HG02678 (cell line): ENCODE data around the gene NPRL2.

Experiments used
- ATAC-seq: cut with Tn5 transposase; IDR thresholded peaks from one replicate; pipeline ENCODE4 v1.9.1; 2021; ENCODE audit warnings: mild to moderate bottlenecking, moderate library complexity; ENCODE audit not compliant: unreplicated experiment

Gene NPRL2

DNA sequence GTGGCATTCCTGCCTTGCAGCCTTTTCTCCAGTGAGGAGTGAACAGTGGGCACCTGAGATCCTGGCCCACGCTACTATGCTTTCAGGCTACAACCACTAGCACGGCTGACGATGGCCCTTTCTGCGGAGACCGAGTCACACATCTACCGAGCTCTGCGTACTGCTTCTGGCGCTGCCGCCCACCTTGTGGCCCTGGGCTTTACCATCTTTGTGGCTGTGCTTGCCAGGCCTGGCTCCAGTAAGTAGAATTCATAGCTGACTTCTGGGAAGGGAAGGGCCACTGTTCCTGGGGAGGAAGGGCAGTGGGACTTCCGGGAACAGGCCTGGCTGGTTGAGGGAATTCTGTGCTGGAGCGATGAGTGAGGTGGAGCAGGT lies 735 bp upstream of the NPRL2 start:
- ATAC-seq: no peak

DNA sequence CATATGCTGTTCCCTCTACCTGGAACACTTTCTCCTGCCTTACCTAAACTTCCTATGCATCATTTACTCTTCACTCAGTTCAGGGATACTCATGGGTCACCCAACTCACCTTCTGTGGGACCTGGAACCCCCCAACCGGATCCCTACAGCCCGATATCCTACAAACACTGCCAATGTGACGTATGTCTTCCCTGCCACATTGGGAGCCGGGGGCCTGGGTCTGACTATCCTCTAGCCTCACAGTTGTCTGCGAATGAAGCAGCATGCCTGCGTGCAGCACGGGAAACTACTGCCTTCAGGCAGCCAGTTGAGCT lies 405 bp downstream of the NPRL2 start:
- ATAC-seq: no peak

DNA sequence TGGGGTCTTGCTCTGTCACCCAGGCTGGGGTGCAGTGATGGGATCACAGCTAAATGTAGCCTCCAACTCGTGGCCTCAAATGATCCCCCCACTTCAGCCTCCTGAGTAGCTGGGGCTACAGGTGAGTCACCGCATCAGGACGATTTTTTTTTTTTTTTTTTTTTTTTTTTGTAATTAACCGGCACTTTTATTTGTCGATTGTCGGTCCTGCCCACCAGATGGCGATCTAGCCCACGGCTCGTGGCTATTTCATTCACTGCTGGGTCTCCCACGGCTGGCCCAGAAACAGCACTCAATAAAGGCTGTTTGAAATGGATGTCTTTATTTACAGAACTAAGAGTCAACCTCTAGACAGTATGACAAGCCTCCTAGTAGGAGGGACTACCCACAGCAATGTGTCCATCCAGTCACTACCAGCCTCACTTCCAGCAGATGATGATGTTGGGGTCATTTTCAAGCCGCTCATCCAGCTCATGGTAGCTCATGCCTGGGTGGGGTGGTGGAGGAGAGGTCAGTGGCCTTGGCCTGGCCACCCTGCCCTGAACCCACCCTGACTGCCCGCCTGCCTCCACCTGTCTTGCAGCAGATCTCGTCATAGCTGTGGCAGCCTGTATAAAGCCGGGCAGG lies 3.3 kb downstream of the NPRL2 start:
- no peak for ATAC-seq

DNA sequence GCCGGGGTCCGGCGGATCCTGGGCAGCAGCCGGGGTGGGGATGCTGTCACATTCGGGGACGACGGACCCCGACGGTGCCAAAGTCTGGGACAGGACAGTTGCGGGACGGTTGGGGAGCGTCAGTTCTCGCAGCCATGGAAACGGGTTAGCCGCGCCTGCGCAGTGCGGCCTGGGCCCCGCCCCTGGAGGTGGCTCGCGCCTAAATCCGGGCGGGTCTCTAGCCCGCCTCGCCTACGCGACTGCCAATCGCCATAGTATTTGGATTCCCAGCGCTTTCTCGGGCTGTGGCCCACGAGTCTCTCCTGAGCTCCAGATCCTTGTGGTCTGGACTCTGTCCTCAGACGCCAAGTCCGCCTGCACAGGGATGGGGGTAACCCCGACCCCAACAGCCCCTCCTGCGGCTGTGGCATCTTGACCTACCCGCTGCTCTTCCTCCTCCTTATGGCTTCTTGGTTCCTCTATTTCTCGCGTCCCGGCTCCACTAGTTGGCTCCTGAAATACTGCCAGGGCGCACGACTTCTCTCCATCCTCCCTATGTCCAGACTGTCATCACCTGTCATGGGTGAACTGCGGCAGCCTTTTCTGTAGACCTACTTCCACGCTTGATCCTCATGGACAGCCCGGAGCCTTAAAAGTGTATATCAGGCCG lies 4.9 kb downstream of the NPRL2 start, which contains the start of gene ZMYND10:
TSS of gene ZMYND10 (minus strand) at position 147 of the 649 bp plus-strand sequence. CDS start 153 bp downstream, outside the sequence.
- no peak for ATAC-seq

DNA sequence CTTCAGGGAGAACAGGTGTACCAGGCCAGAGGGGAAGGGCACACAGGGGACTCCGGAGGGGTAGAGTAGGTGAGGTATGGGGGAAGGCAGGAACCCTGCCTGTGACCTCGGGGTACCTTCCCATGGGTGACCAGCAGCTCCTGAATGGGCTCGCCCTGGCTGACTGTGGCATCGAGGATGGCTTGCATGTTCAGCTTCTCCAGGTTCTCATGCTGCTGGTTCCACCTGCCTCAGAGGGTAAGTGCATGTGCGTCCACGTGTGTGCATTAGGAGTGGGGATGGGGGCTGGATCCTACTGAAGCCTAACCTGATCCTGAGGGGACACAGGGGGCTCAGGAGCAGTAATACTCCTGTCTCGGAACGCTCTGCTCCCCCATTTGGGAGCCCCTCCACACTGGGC lies 5.6 kb downstream of the NPRL2 start:
- no peak for ATAC-seq

DNA sequence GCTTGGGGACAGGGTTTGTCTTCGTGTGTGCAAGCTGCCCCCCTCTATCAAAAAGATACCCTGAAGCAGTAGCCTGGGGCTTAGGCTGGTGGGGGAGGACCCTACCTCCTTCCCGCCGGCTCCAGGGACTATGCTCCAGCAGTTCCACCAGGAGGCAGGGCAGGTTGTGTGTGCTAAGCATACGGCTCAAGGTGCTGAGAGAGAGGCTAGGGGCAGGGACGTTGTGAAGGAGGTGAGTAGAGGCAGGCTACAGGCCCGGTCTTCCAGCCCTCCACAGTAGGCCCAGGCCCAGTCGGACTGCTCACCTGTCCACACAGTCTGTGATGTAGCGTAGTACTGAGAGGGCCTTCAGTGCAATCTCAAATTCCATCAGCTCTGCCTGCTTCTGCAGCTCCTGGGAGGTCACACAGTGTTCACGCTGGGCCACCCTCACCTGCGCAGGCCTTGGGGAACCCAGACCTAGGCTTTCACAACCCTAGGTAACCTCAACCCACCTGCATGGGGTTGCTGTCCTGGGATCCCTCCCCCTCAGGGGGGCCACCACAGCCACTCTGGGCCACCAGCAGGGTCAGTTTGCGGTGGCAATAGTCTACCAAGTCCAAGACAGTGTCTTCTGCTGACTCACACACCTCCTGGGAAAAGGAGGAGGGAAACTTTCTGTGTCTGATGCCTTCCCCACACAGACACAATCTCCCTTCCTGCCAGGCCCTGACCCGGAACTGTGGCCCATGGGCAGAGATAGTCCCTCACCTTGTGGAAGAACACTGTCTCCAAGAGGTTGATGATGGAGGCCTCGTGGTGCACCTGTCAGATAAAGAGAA lies 7.6 kb downstream of the NPRL2 start:
- ATAC-seq: no peak

DNA sequence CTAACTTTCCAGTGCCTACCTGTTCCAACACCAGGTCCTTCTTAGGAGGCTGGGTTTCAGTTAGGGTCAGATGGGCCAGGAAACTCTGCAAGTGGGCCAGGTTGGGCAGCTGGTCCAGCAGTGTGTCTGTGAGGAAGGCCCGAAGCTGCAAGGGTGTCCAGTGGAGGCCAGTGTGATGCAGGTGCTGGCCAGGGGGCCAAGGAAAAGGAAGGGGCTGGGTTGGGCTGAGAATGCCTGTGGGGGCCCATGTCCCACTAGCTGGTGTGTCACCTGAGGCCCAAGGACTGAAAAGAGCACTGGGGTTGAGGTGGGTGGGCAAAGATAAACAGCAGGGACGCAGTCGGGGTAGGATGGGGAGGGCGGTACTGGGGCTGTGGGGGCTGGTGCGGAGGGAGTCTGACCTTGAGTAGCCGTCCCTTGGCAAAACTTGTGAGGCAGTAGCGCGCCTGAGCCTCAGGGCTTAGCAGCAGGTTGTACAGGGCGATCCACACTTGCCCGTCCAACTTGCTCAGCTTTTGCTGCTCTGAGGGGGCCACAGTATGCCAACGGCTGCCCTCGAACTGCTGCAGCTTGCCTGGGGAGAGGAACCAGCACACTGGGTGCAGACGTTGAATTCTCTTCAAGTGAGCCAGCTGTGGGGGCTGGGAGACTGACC lies 8.5 kb downstream of the NPRL2 start:
- ATAC-seq: no peak

DNA sequence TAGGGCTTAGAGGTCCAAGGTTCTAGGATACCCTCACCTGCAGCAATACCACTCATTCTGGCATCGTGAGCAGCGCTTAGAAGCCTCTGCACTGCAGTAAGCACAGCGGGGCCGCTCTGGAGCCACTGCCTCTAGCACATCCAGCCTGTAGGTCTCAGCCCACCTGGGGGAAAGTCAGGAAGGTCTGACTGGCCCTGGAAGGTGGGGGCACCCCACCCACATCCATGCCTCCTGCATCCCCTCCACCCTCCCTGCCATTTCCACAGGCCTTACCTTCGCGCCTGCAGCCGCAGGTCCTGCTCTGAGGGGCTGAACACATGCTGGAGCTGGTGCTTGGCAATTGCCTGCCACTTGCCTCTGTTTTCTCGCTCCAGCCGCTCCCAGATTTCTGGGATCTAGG lies 9.0 kb downstream of the NPRL2 start:
- ATAC-seq: no peak

DNA sequence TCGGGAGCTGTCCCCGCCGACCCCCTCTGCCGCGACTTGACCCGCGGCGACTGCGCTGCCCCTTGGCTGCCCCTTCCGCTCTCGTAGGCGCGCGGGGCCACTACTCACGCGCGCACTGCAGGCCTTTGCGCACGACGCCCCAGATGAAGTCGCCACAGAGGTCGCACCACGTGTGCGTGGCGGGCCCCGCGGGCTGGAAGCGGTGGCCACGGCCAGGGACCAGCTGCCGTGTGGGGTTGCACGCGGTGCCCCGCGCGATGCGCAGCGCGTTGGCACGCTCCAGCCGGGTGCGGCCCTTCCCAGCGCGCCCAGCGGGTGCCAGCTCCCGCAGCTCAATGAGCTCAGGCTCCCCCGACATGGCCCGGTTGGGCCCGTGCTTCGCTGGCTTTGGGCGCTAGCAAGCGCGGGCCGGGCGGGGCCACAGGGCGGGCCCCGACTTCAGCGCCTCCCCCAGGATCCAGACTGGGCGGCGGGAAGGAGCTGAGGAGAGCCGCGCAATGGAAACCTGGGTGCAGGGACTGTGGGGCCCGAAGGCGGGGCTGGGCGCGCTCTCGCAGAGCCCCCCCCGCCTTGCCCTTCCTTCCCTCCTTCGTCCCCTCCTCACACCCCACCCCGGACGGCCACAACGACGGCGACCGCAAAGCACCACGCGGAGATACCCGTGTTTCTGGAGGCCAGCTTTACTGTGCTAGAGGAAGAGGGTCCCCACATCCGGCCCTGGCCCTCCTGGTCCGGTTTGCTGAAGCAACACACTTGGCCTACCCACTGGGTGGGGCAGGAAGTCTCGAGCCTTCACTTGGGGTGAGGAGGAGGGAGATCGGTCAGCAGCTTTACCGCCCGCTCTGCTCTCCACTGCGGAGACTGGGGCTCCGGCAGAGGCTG lies 9.9 kb downstream of the NPRL2 start, which contains the start of gene RASSF1:
TSS of gene RASSF1 (minus strand) at position 389 of the 882 bp plus-strand sequence. CDS start at position 358, 31 bp downstream.
- peak; percentile 21 for ATAC-seq

DNA sequence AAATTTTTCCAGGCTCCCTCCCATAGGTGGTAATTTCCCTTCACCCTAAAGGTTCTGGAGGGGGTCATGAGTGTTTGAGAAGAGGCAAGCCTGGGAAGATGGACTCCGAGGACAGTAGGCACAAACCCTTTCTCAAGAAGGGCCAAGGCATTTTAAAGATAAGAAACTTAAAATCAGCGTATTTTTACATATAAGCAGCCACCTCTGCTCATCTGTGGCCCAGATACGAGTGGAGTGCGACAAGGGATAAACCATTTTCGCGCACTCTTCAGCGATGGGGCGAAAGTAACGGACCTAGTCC lies 10.5 kb downstream of the NPRL2 start:
- ATAC-seq: no peak

DNA sequence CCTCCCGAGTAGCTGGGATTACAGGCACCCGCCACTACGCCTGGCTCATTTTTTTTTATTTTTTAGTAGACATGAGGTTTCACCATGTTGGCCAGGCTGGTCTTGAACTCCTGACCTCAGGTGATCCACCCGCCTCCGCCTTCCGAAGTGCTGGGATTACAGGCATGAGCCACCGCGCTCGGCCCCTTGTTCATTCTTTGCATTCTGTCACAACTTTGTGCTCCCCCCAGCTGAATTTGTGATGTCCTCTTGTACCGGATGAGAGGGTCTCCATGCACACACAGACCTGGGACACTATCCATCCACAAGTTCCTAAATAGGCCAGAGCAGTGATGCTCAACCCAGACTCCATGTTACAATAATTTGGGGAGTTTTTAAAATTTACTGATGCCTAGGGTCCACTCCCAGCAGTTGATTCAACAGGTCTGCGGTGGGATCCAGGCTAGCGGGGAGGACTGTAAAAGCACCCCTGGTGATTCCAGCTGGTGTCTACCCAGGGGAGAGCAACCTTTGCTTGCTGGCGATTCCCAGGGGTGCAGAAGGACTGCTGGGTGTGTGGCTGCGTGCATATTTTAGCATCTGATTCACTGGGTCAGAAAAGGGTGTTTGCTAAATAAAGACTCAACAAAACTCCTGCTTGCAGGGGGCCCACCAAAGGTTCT lies 11.0 kb downstream of the NPRL2 start:
- no peak for ATAC-seq

DNA sequence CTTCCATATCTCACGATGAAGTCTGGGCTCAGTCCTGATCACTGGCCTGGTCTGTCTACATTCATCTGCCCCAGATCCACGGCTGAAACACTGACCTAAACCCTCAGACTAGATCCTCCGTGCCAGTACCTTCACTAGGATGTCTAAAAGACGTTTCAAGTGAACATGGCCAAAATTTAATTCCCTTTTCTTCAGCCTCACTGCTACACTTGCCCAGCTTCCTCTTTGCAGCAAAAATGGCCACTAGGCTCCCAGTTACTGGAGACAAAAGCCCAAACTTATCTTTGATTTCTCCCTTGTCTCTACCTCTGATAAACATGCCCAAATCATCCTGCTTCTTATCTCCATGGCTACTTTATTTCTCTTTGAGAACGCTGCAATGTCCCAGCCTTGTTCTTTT lies 11.6 kb downstream of the NPRL2 start:
- ATAC-seq: no peak

DNA sequence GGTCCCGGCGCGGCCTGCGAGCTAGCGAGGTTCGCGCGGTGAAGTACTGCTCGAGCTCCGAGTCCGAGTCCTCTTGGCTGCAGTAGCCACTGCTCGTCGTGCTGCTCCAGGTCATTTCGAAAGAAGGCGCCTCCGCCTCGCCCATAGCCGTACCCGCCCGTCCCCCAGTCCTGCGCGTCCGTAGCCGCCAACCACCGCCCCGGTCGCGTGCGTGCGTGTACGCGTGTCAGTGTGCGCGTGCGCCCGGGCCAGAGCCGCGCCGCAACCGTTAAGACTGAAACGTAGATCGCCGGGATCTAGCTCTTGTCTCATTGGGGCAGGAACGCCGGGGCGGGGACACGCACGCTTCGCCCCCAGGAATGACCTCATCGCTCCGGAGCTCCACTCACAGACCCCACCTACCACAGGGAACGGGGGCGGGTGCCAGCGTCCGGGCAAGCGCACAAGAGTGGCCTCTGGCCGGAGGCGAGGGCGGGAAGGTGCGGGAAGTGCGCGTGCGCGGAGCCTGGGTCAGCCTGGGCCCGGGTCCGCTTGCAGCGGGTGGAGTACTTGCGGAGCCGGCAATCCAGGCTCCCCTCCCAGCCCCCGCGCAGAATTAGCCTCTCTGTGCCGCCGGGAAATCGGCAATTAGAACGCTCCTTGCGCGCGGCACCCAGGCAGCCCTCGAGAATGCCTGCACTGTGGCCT lies 13.3 kb downstream of the NPRL2 start:
- ATAC-seq: peak; percentile 72

DNA sequence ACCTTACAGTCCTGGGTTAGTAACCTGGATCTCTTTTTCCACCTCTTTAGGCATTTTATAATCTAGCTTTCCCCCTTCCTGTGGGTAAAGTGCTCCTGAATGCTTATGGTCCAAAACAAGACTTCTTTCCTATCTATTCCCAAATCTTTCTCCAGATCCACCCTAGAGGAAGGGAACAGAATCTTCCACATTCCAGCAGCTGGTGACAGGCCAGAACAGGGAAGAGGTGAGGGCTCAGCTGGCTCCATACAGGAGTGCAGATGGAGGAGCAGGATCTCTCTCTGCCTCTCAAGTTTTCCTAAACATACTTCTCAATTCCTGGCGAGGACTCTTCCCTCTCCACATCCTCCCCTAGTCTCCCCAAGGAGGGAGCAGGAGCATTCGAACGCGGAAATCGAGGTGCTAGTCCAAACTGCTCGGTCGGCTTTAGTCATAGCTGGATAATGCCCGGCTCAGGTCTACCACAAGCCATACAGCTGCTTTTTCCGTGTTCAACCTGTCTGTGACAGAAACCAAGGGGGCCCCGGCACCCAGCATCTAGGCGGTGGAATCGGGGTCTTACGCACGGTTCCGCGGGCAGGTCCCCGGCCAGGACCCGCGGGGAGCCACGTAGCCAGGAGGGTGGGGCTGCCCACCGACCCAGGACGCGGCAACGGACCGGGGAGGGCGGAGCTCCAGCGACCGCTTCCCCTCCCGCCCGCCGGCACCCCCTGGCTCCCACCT lies 14.0 kb downstream of the NPRL2 start:
- peak; percentile 30 for ATAC-seq

DNA sequence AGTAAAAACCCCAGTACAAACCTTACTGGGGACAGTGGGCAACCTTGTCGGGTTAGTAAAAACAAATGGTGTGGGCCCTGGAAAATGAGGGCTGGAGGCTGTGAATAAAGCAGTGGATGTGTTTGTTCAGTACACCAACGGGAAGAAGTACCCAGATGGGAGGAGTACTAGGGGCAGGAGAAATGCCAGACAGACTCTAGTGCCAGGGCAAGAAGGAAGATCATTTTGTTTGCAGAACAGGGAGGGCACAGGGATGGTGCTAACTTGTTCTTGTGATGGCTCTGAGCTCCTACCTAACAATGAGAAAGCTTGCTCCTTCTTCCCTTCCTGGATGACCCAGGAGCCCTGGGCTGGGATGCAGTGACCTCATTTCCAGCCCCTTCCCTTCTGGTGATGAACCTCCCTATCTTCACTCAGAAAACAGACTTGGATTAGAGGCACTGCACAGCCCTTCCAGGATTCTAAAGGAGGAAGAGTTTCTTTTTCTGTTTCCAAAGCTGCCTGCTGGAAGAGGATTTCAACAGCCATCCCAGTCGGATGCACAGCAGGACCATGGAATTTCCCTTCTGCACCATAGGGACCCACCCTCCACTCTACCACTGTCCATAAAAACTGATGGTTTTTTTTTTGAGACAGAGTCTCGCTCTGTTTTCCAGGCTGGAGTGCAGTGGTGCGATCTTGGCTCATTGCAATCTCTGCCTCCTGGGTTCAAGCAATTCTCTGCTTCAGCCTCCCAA lies 16.1 kb downstream of the NPRL2 start:
- ATAC-seq: no peak

DNA sequence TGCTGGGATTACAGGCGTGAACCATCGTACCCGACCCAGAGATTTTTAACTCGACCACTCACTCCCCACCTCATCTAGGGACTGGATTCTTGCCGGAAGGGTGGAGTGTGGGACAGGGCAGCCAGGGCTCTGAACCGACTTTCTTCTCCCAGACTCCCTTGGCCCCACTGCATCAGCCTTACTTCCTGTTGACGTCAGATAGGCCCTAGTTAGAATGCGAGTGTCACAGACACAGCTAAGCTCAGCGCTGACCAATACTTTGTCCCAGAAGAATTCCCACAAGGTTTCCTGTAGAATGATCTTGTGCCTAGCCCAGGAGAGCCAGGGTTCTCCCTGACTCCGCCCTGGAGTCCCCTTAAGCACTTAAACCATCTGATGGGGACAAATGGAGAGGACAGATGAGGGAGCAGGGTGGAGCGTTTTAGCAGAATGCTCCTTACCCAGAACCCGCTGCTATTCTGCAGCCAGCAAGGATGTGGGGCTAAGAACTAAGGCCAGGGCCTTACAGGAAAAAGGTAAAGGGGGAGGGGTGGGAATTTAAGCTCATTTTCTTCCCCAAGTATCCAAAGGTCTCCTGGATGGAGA lies 16.7 kb downstream of the NPRL2 start:
- ATAC-seq: no peak

DNA sequence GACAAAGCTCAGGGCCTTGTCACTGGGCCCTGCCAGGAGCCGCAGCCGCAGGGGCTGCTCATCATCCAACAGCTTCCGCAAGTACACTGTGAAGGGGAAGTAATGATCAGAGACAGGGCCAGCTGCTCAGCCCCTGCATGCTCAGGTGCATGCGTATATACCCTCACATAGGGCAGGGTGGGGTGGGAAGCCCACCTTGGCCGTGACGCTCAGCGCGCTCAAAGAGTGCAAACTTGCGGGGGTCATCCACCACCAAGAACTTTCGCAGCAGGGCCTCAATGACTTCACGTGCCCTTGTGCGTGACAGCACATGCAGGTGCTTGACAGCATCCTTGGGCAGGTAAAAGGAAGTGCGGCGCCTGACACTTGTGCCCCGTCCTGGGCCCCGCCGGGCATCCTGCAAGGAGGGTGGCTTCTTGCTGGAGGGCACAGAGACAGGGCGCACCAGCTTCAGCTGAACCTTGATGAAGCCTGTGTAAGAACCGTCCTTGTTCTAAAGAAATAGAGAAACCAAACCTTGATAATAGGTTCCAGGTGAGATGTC lies 19.1 kb downstream of the NPRL2 start:
- no peak for ATAC-seq

DNA sequence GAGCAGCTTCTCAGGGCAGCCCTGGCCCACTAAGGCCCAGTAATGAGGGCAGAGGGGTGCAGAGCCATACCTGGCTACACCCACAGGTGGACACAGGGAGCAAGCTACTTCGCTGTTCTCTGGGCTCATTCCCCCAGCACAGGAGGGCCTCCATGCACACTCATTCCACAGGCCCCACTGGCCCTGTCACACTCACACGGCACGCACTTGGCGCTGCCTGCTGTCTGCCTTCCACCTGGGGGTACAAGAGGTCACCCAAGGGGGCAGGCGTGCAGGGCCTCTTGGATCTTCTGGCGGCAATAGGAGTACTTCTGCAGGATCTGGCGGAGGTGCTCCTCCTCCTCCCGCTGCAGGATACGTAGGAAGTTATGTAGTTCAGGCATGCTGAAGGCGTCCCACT lies 20.2 kb downstream of the NPRL2 start:
- no peak for ATAC-seq
